ENCODE data around the gene CAMK1D. TPM values are rescaled to one million over a fixed set of nuclear protein-coding genes. Genes with fewer than 3 reads are reported as not detected.

CAMK1D gene
- total and polyA plus RNA-seq, 2 of the 4 experiments (the other 2 are of a cell fraction) = 5.0 to 5.3 TPM

DNA sequence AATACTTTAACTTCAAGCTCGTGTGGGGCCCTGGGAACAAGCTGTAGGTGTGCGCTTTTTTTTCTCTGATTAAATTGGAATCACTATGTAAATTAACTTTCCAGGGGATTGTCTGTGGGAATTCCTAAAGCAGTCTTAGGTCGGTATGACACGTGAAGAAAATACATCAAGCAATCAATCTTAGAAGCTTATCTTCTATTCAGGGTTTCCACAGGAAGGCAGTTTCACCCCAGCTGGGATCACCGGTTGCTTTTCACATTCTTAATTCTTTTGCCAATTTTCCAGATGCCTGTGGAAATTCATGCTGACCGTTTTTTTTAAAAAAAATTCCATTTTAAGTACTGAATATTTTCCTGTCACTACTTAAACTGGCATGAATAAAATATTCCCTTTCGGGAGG, 41.9 kb downstream of the CAMK1D start:
- H4K20me1 ChIP-seq (ENCODE audit: insufficient read depth, low read length) = no peaks in the 10 kb centered on the region
- dilution Hi-C loops (cut with HindIII; ENCODE audit: low sequenced_read_pairs, unreplicated experiment) (no loop called here), in situ Hi-C loops (cut with MboI; ENCODE audit: low sequenced_read_pairs) (no loop called here), intact Hi-C loops (cut with micrococcal nuclease) (no loop called here)
- H3K4me3 ChIP-seq (ENCODE audit: insufficient read depth, low read depth, low read length) = no peak overlapping the region
- H2BK120ac ChIP-seq (ENCODE audit: low read depth, low read length) = no peak overlapping the region
- CTCF ChIA-PET = no interaction called here
- POLR2A ChIA-PET (ENCODE audit: unreplicated experiment) = no interaction called here
- BruUV-seq (replicated peaks) = no TSS peak
- no peaks in the 10 kb centered on the region for H3K9me3 ChIP-seq (ENCODE audit: control insufficient read depth, insufficient read depth, low read length)
- no peaks in the 10 kb centered on the region for H3K79me1 ChIP-seq (ENCODE audit: low read depth in 1 of 2, low read length in 2 of 2)
- H3K27me3 ChIP-seq (ENCODE audit: control insufficient read depth, insufficient read depth, low read length) = 0 out of 2 replicates have a peak, but pooled peaks cover 4% of the 10 kb centered on the region
- no peak overlapping the region for H4K91ac ChIP-seq (ENCODE audit: insufficient read depth, low read depth, low read length)
- H2BK5ac ChIP-seq (ENCODE audit: low read depth, low read length, poor library complexity, severe bottlenecking) = no peak overlapping the region
- DNase-seq (no peak), ATAC-seq (ENCODE audit: low read depth) (no peak)
- H3K9ac ChIP-seq (ENCODE audit: low read depth, low read length) = no peak overlapping the region
- H2AK5ac ChIP-seq (ENCODE audit: low read depth, low read length) = no peak overlapping the region
- H2AK9ac ChIP-seq (replicated peaks; ENCODE audit: low read depth, low read length, poor library complexity) = no peak overlapping the region
- H3K9me1 ChIP-seq (ENCODE audit: insufficient read depth, low read length) = no peaks in the 10 kb centered on the region; the same call in 1 of the 2 replicates
- H3K4me2 ChIP-seq (ENCODE audit: low read depth, low read length) = no peak overlapping the region
- no peak overlapping the region for H3K23ac ChIP-seq (ENCODE audit: low read depth, low read length)
- TF ChIP-seq BHLHE40 (IDR thresholded peaks at IDR 0.05; ENCODE audit: low read depth, low read length) (no peak), POLR2A (IDR thresholded peaks at IDR 0.05; ENCODE audit: low read depth, low read length) (no peak), SMC3 (IDR thresholded peaks at IDR 0.05; ENCODE audit: low read depth, low read length) (no peak), CHD1 (IDR thresholded peaks at IDR 0.05; ENCODE audit: low read depth, low read length) (no peak), MAFK (IDR thresholded peaks at IDR 0.05; ENCODE audit: low read depth, low read length) (no peak), MAZ (IDR thresholded peaks at IDR 0.05; ENCODE audit: borderline replicate concordance, low read depth, low read length) (no peak), RFX5 (IDR thresholded peaks at IDR 0.05; ENCODE audit: low read depth, low read length) (no peak), MXI1 (IDR thresholded peaks at IDR 0.05; ENCODE audit: borderline replicate concordance, low read depth, low read length) (no peak), RCOR1 (IDR thresholded peaks at IDR 0.05; ENCODE audit: insufficient replicate concordance, low read length) (no peak), FOS (IDR thresholded peaks at IDR 0.05; ENCODE audit: low read depth, low read length) (no peak), RAD21 (IDR thresholded peaks at IDR 0.05; ENCODE audit: low read length) (no peak)
- TF ChIP-seq, protein P1, sequence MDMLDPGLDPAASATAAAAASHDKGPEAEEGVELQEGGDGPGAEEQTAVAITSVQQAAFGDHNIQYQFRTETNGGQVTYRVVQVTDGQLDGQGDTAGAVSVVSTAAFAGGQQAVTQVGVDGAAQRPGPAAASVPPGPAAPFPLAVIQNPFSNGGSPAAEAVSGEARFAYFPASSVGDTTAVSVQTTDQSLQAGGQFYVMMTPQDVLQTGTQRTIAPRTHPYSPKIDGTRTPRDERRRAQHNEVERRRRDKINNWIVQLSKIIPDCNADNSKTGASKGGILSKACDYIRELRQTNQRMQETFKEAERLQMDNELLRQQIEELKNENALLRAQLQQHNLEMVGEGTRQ (IDR thresholded peaks at IDR 0.05; ENCODE audit: low read depth, low read length) = no peak
- TF ChIP-seq, protein P2, sequence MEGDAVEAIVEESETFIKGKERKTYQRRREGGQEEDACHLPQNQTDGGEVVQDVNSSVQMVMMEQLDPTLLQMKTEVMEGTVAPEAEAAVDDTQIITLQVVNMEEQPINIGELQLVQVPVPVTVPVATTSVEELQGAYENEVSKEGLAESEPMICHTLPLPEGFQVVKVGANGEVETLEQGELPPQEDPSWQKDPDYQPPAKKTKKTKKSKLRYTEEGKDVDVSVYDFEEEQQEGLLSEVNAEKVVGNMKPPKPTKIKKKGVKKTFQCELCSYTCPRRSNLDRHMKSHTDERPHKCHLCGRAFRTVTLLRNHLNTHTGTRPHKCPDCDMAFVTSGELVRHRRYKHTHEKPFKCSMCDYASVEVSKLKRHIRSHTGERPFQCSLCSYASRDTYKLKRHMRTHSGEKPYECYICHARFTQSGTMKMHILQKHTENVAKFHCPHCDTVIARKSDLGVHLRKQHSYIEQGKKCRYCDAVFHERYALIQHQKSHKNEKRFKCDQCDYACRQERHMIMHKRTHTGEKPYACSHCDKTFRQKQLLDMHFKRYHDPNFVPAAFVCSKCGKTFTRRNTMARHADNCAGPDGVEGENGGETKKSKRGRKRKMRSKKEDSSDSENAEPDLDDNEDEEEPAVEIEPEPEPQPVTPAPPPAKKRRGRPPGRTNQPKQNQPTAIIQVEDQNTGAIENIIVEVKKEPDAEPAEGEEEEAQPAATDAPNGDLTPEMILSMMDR (conservative IDR thresholded peaks at IDR 0.05; ENCODE audit: low read depth, low read length) = no peak
- H4K8ac ChIP-seq (ENCODE audit: low read depth in 2 of 2, low read length in 2 of 2) = no peak overlapping the region
- H3K14ac ChIP-seq (replicated peaks; ENCODE audit: low read depth, low read length) = no peak overlapping the region
- no peak overlapping the region for H2BK15ac ChIP-seq (ENCODE audit: low read depth, low read length)
- no peak overlapping the region for H3K56ac ChIP-seq (ENCODE audit: extremely low read depth, insufficient read depth, low read length)
- H2AFZ ChIP-seq (replicated peaks; ENCODE audit: low read length, poor library complexity) = no peak overlapping the region
- H3K18ac ChIP-seq (ENCODE audit: low read depth, low read length) = no peak overlapping the region
- no peak overlapping the region for H3K27ac ChIP-seq (ENCODE audit: insufficient read depth, low read length)
- no peaks in the 10 kb centered on the region for H3K36me3 ChIP-seq (ENCODE audit: control insufficient read depth, insufficient read depth, low read length)
- H3K4ac ChIP-seq (ENCODE audit: low read depth, low read length) = no peak overlapping the region
- WGBS, 2 experiments (ENCODE audit: extremely low coverage in 2 of 2, insufficient read length in 1 of 2) = no CpG with 5 or more reads among the region's 7 CpGs
- no peak overlapping the region for H2BK20ac ChIP-seq (ENCODE audit: low read depth, low read length)
- no peak overlapping the region for H4K5ac ChIP-seq (ENCODE audit: low read depth, low read length)
- H3K4me1 ChIP-seq (ENCODE audit: control insufficient read depth, insufficient read depth, low read length) = peaks cover 3% of the 10 kb centered on the region; the same call in 1 of the 2 replicates

Data from IMR-90 (cell line).